ENCODE results near the gene ADGRB2. TPM values are rescaled to one million over a fixed set of nuclear protein-coding genes. Genes with fewer than 3 reads are reported as not detected.

The ADGRB2 gene
- total and polyA plus RNA-seq, 9 donors: 12.5 to 21.7 (median 19.0) TPM

- DNase-seq: peak; percentile 71
- H3K36me3 ChIP-seq (ENCODE audit: control insufficient read depth, insufficient read depth, low read length): no peaks in the 10 kb centered on the region
- peak overlapping the region; percentile 45 for H3K4me3 ChIP-seq (ENCODE audit: low read length)
- WGBS (ENCODE audit: insufficient coverage): under 1% methylated on average over 45 of the region's 60 CpGs
- no peak overlapping the region for H3K27ac ChIP-seq (ENCODE audit: low read length)
- H3K27me3 ChIP-seq (ENCODE audit: control insufficient read depth, insufficient read depth, low read length): peaks cover 44% of the 10 kb centered on the region
- no peaks in the 10 kb centered on the region for H3K9me3 ChIP-seq (replicated peaks; ENCODE audit: control insufficient read depth, low read depth, low read length)
- H3K4me1 ChIP-seq (ENCODE audit: control insufficient read depth, insufficient read depth, low read length): peaks cover 55% of the 10 kb centered on the region
These were observed 1.1 kb downstream of the ADGRB2 start for GRCh38 chr1:31762726-31763670.

GRCh38 chr1:31762323-31762722 lies 1.8 kb downstream of the ADGRB2 start:
- Histone ChIP-seq H3K9me3 (replicated peaks; ENCODE audit: control insufficient read depth, low read depth, low read length) (no peaks in the 10 kb centered on the region), H3K4me3 (ENCODE audit: low read length) (no peak overlapping the region), H3K4me1 (ENCODE audit: control insufficient read depth, insufficient read depth, low read length) (peaks cover 55% of the 10 kb centered on the region), H3K27me3 (ENCODE audit: control insufficient read depth, insufficient read depth, low read length) (peaks cover 44% of the 10 kb centered on the region), H3K27ac (ENCODE audit: low read length) (no peak overlapping the region), H3K36me3 (ENCODE audit: control insufficient read depth, insufficient read depth, low read length) (no peaks in the 10 kb centered on the region)
- 20% methylated on average over 7 of the region's 7 CpGs for WGBS (ENCODE audit: insufficient coverage)
- no peak for DNase-seq

GRCh38 chr1:31761883-31762282 lies 2.3 kb downstream of the ADGRB2 start:
- peaks cover 43% of the 10 kb centered on the region for H3K27me3 ChIP-seq (ENCODE audit: control insufficient read depth, insufficient read depth, low read length)
- DNase-seq: no peak
- H3K36me3 ChIP-seq (ENCODE audit: control insufficient read depth, insufficient read depth, low read length): no peaks in the 10 kb centered on the region
- no peak overlapping the region for H3K27ac ChIP-seq (ENCODE audit: low read length)
- no CpG with 5 or more reads among the region's 6 CpGs for WGBS (ENCODE audit: insufficient coverage)
- peaks cover 57% of the 10 kb centered on the region for H3K4me1 ChIP-seq (ENCODE audit: control insufficient read depth, insufficient read depth, low read length)
- H3K4me3 ChIP-seq (ENCODE audit: low read length): no peak overlapping the region
- no peaks in the 10 kb centered on the region for H3K9me3 ChIP-seq (replicated peaks; ENCODE audit: control insufficient read depth, low read depth, low read length)

GRCh38 chr1:31760471-31761470 lies 3.4 kb downstream of the ADGRB2 start:
- peak; percentile 88 for DNase-seq
- Histone ChIP-seq H3K4me1 (ENCODE audit: control insufficient read depth, insufficient read depth, low read length) (peaks cover 69% of the 10 kb centered on the region), H3K4me3 (ENCODE audit: low read length) (peak overlapping the region; percentile 64), H3K27me3 (ENCODE audit: control insufficient read depth, insufficient read depth, low read length) (peaks cover 35% of the 10 kb centered on the region), H3K27ac (ENCODE audit: low read length) (peak overlapping the region; percentile 79), H3K9me3 (replicated peaks; ENCODE audit: control insufficient read depth, low read depth, low read length) (no peaks in the 10 kb centered on the region), H3K36me3 (ENCODE audit: control insufficient read depth, insufficient read depth, low read length) (no peaks in the 10 kb centered on the region)
- WGBS (ENCODE audit: insufficient coverage): 3% methylated on average over 40 of the region's 63 CpGs

GRCh38 chr1:31759298-31760023 lies 4.7 kb downstream of the ADGRB2 start:
- no peak for DNase-seq
- WGBS (ENCODE audit: insufficient coverage): 55% methylated on average over 10 of the region's 10 CpGs
- H3K4me3 ChIP-seq (ENCODE audit: low read length): no peak overlapping the region
- H3K36me3 ChIP-seq (ENCODE audit: control insufficient read depth, insufficient read depth, low read length): no peaks in the 10 kb centered on the region
- peaks cover 29% of the 10 kb centered on the region for H3K27me3 ChIP-seq (ENCODE audit: control insufficient read depth, insufficient read depth, low read length)
- H3K4me1 ChIP-seq (ENCODE audit: control insufficient read depth, insufficient read depth, low read length): peaks cover 72% of the 10 kb centered on the region
- H3K9me3 ChIP-seq (replicated peaks; ENCODE audit: control insufficient read depth, low read depth, low read length): no peaks in the 10 kb centered on the region
- no peak overlapping the region for H3K27ac ChIP-seq (ENCODE audit: low read length)

- H3K27me3 ChIP-seq (ENCODE audit: control insufficient read depth, insufficient read depth, low read length): peaks cover 27% of the 10 kb centered on the region
- no peaks in the 10 kb centered on the region for H3K9me3 ChIP-seq (replicated peaks; ENCODE audit: control insufficient read depth, low read depth, low read length)
- H3K4me1 ChIP-seq (ENCODE audit: control insufficient read depth, insufficient read depth, low read length): peaks cover 76% of the 10 kb centered on the region
- no peak overlapping the region for H3K27ac ChIP-seq (ENCODE audit: low read length)
- DNase-seq: no peak
- no peak overlapping the region for H3K4me3 ChIP-seq (ENCODE audit: low read length)
- WGBS (ENCODE audit: insufficient coverage): 80% methylated on average over 1 of the region's 7 CpGs
- no peaks in the 10 kb centered on the region for H3K36me3 ChIP-seq (ENCODE audit: control insufficient read depth, insufficient read depth, low read length)
These were observed 5.3 kb downstream of the ADGRB2 start for GRCh38 chr1:31758823-31759222.

- no peaks in the 10 kb centered on the region for H3K36me3 ChIP-seq (ENCODE audit: control insufficient read depth, insufficient read depth, low read length)
- peaks cover 77% of the 10 kb centered on the region for H3K4me1 ChIP-seq (ENCODE audit: control insufficient read depth, insufficient read depth, low read length)
- H3K27me3 ChIP-seq (ENCODE audit: control insufficient read depth, insufficient read depth, low read length): peaks cover 19% of the 10 kb centered on the region
- DNase-seq: no peak
- no peak overlapping the region for H3K27ac ChIP-seq (ENCODE audit: low read length)
- H3K9me3 ChIP-seq (replicated peaks; ENCODE audit: control insufficient read depth, low read depth, low read length): no peaks in the 10 kb centered on the region
- WGBS (ENCODE audit: insufficient coverage): 89% methylated on average over 3 of the region's 6 CpGs
- no peak overlapping the region for H3K4me3 ChIP-seq (ENCODE audit: low read length)
These were observed 6.2 kb downstream of the ADGRB2 start for GRCh38 chr1:31757989-31758388.

GRCh38 chr1:31757204-31757679 lies 6.9 kb downstream of the ADGRB2 start:
- Histone ChIP-seq H3K27ac (ENCODE audit: low read length) (no peak overlapping the region), H3K4me3 (ENCODE audit: low read length) (no peak overlapping the region), H3K4me1 (ENCODE audit: control insufficient read depth, insufficient read depth, low read length) (peaks cover 78% of the 10 kb centered on the region), H3K9me3 (replicated peaks; ENCODE audit: control insufficient read depth, low read depth, low read length) (no peaks in the 10 kb centered on the region), H3K36me3 (ENCODE audit: control insufficient read depth, insufficient read depth, low read length) (no peaks in the 10 kb centered on the region), H3K27me3 (ENCODE audit: control insufficient read depth, insufficient read depth, low read length) (peaks cover 12% of the 10 kb centered on the region)
- 83% methylated on average over 2 of the region's 8 CpGs for WGBS (ENCODE audit: insufficient coverage)
- DNase-seq: no peak

GRCh38 chr1:31756578-31756977 lies 7.6 kb downstream of the ADGRB2 start:
- Histone ChIP-seq H3K27ac (ENCODE audit: low read length) (peak overlapping the region; percentile 3), H3K9me3 (replicated peaks; ENCODE audit: control insufficient read depth, low read depth, low read length) (no peaks in the 10 kb centered on the region), H3K4me1 (ENCODE audit: control insufficient read depth, insufficient read depth, low read length) (peaks cover 78% of the 10 kb centered on the region)

More at GRCh38 chr1:31756578-31756977, 7.6 kb downstream of the ADGRB2 start:
- 83% methylated on average over 11 of the region's 13 CpGs for WGBS (ENCODE audit: insufficient coverage)
- Histone ChIP-seq H3K4me3 (ENCODE audit: low read length) (no peak overlapping the region), H3K27me3 (ENCODE audit: control insufficient read depth, insufficient read depth, low read length) (peaks cover 10% of the 10 kb centered on the region), H3K36me3 (ENCODE audit: control insufficient read depth, insufficient read depth, low read length) (no peaks in the 10 kb centered on the region)
- DNase-seq: no peak

Data from muscle of leg (tissue), 11 donors.